ENCODE data around the gene STAP2.
"Not testable (repeated sequence)": the region's sequence is repeated elsewhere in the genome, so short reads cannot be mapped to it uniquely, and the experiment has no call there.

Gene STAP2

GRCh38 chr19:4291184-4291732 is 47.4 kb downstream of the STAP2 start:
- DNase-seq: no peak
- in situ Hi-C loops (cut with HindIII; ENCODE audit: low pct_ligation_motif_present, low pct_unique_long_range_greater_than_20kb, low sequenced_read_pairs): no loop called here

GRCh38 chr19:4288091-4288777 is 50.4 kb downstream of the STAP2 start:
- in situ Hi-C loops (cut with HindIII; ENCODE audit: low pct_ligation_motif_present, low pct_unique_long_range_greater_than_20kb, low sequenced_read_pairs): no loop called here

GRCh38 chr19:4286141-4286540 is 52.5 kb downstream of the STAP2 start:
- in situ Hi-C loops (cut with HindIII; ENCODE audit: low pct_ligation_motif_present, low pct_unique_long_range_greater_than_20kb, low sequenced_read_pairs); DNase-seq: not testable (repeated sequence)

More at GRCh38 chr19:4288091-4288777, 50.4 kb downstream of the STAP2 start:
- DNase-seq: no peak

GRCh38 chr19:4284974-4285373 is 53.7 kb downstream of the STAP2 start:
- in situ Hi-C loops (cut with HindIII; ENCODE audit: low pct_ligation_motif_present, low pct_unique_long_range_greater_than_20kb, low sequenced_read_pairs): no loop called here
- no peak for DNase-seq

GRCh38 chr19:4284176-4284958 is 54.3 kb downstream of the STAP2 start:
- in situ Hi-C loops (cut with HindIII; ENCODE audit: low pct_ligation_motif_present, low pct_unique_long_range_greater_than_20kb, low sequenced_read_pairs): no loop called here
- peak; percentile 15 for DNase-seq

DNA sequence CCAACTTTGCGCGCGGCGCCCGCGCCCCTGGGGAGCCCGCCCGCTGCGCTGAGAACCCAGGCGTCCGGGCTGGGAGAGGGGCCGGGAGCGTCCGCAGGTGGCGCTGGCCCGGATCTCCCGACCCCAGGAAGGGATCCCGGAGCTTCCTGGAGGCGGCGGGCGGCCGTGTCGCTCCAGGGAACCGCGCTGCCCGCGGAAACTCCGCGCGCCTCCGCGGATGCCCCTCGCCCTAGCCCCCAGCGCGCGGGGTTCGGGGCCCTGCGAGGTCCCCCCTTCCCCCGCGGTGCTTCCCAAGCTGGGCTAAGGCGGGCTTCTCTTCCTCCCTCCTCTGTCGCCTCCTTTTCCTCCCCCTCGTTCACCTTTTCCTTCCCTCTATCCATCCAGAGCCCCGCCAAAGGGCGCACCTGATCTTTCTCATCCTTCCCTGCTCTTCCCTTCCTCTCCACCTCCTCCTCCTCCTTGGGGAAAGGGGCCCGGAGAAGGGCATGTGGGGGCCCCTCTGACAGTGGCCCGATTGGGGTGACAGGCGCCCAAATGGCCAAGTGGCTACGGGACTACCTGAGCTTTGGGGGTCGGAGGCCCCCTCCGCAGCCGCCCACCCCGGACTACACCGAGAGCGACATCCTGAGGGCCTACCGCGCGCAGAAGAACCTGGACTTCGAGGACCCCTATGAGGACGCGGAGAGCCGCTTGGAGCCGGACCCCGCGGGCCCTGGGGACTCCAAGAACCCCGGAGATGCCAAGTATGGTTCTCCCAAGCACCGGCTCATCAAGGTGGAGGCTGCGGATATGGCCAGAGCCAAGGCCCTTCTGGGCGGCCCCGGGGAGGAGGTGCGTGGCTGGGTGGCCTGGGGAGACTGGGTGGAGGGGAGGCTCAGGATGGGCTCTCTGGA is 58.9 kb downstream of the STAP2 start:
- in situ Hi-C loops (cut with HindIII; ENCODE audit: low pct_ligation_motif_present, low pct_unique_long_range_greater_than_20kb, low sequenced_read_pairs): no loop called here
- DNase-seq: no peak

DNA sequence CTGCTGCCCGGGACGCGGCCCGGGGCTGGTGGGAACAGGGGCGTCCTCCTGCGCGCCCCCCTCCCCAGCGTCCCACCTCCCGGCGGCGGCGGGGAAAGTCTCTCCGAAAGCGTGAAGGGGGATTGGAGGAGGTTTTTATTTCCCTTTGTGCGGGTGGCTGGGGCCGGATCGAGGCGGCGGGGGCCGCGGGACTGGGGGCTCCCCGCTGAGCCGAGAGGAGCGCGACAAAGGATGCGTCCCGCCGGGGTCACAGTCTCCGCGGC is 59.4 kb downstream of the STAP2 start:
- DNase-seq: no peak
- in situ Hi-C loops (cut with HindIII; ENCODE audit: low pct_ligation_motif_present, low pct_unique_long_range_greater_than_20kb, low sequenced_read_pairs): no loop called here

- DNase-seq: no peak
These were observed 60.0 kb downstream of the STAP2 start, which contains the start of gene SHD for GRCh38 chr19:4278419-4279266. TSS of gene SHD (plus strand) at chr19:4279266. CDS start at chr19:4280064, 798 bp downstream.

DNA sequence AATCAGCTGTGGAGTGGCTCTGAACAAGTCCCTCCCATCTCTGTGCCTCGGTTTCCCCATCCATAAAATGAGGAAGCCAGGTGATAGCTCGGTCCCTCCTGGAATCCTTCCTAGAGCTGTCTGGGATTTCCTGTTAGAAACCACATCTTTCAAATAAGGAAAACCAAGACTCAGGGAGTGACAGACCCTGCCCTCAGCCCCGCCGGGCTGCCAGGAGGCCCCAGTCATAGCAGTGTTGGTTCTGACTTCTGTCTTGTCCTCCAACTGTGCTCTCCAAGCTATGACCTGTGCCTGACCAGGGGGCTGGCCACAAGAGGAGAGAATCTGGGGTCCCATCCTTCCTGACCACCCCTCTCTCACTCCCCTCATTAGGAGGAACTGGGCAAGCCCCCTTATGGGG is 60.6 kb downstream of the STAP2 start:
- in situ Hi-C loops (cut with HindIII; ENCODE audit: low pct_ligation_motif_present, low pct_unique_long_range_greater_than_20kb, low sequenced_read_pairs): no loop called here
- no peak for DNase-seq

More at GRCh38 chr19:4278419-4279266, 60.0 kb downstream of the STAP2 start, which contains the start of gene SHD:
- in situ Hi-C loops (cut with HindIII; ENCODE audit: low pct_ligation_motif_present, low pct_unique_long_range_greater_than_20kb, low sequenced_read_pairs): no loop called here

GRCh38 chr19:4277191-4277696 is 61.4 kb downstream of the STAP2 start:
- in situ Hi-C loops (cut with HindIII; ENCODE audit: low pct_ligation_motif_present, low pct_unique_long_range_greater_than_20kb, low sequenced_read_pairs): no loop called here
- no peak for DNase-seq

- in situ Hi-C loops (cut with HindIII; ENCODE audit: low pct_ligation_motif_present, low pct_unique_long_range_greater_than_20kb, low sequenced_read_pairs); DNase-seq: not testable (repeated sequence)
These were observed 64.3 kb downstream of the STAP2 start for GRCh38 chr19:4274321-4274686.
